SK-N-SH treated with all-trans-retinoic acid at 6 μM for 48 hours (cell line): ENCODE measurements around the gene DHX9.

Experiments used
- ATAC-seq: fragments of 200-7000 bp; cut with Tn5 transposase; 3 replicates; pipeline ENCODE4 v1.9.1; 2020; ENCODE audit warnings: mild to moderate bottlenecking, moderate library complexity
- ARNTL ChIP-seq: fragments of 450-650 bp; formaldehyde crosslinking; IDR thresholded peaks from 2 replicates; pipeline ENCODE4 v1.5.0; 2020; ENCODE audit warnings: low read depth, mild to moderate bottlenecking, moderate library complexity, borderline replicate concordance
- BACH2 ChIP-seq: fragments of 250-450 bp; sonication (Bioruptor Pico); IDR thresholded peaks from 2 replicates; pipeline ENCODE4 v1.9.0; 2021; ENCODE audit warnings: mild to moderate bottlenecking, borderline replicate concordance
- CREB5 ChIP-seq: fragments of 250-450 bp; sonication (Bioruptor Pico); IDR thresholded peaks from 2 replicates; pipeline ENCODE4 v1.5.1; 2020; ENCODE audit warnings: low read depth, mild to moderate bottlenecking, moderate library complexity
- CSDC2 ChIP-seq: fragments of 250-450 bp; sonication (Bioruptor Pico); IDR thresholded peaks from 2 replicates; pipeline ENCODE4 v1.5.0; 2020; ENCODE audit warnings: mild to moderate bottlenecking, moderate library complexity
- ESRRG ChIP-seq: fragments of 250-450 bp; sonication (Bioruptor Pico); IDR thresholded peaks from 2 replicates; pipeline ENCODE4 v1.6.1; 2021; ENCODE audit warnings: mild to moderate bottlenecking
- GLIS3 ChIP-seq: fragments of 250-450 bp; sonication (Bioruptor Pico); IDR thresholded peaks from 2 replicates; pipeline ENCODE4 v1.5.0; 2020; ENCODE audit warnings: mild to moderate bottlenecking, moderate library complexity
- ISL1 ChIP-seq: fragments of 250-450 bp; sonication (Bioruptor Pico); IDR thresholded peaks from 2 replicates; pipeline ENCODE4 v2.1.2; 2022; ENCODE audit warnings: mild to moderate bottlenecking, moderate library complexity
- OSR1 ChIP-seq: fragments of 250-450 bp; sonication (Bioruptor Pico); IDR thresholded peaks from 2 replicates; pipeline ENCODE4 v1.8.0; 2022; ENCODE audit warnings: moderate library complexity, mild to moderate bottlenecking, inconsistent platforms
- POU6F1 ChIP-seq: fragments of 250-450 bp; sonication (Bioruptor Pico); IDR thresholded peaks from 2 replicates; pipeline ENCODE4 v1.8.0; 2021; ENCODE audit warnings: low read depth, mild to moderate bottlenecking, moderate library complexity, borderline replicate concordance
- PPARA ChIP-seq: fragments of 250-450 bp; sonication (Bioruptor Pico); IDR thresholded peaks from 2 replicates; pipeline ENCODE4 v1.5.0; 2020; ENCODE audit warnings: mild to moderate bottlenecking, borderline replicate concordance
- RARB ChIP-seq: fragments of 250-450 bp; sonication (Bioruptor Pico); IDR thresholded peaks from 2 replicates; pipeline ENCODE4 v1.8.0; 2021; ENCODE audit warnings: mild to moderate bottlenecking, moderate library complexity
- SNAI2 ChIP-seq: fragments of 250-450 bp; sonication (Bioruptor Pico); IDR thresholded peaks from 2 replicates; pipeline ENCODE4 v1.5.0; 2020; ENCODE audit warnings: mild to moderate bottlenecking, moderate library complexity
- TCF4 ChIP-seq: fragments of 250-450 bp; sonication (Bioruptor Pico); IDR thresholded peaks from 2 replicates; pipeline ENCODE4 v1.8.0; 2021; ENCODE audit warnings: mild to moderate bottlenecking, moderate library complexity, borderline replicate concordance
- TOX ChIP-seq: fragments of 250-450 bp; sonication (Bioruptor Pico); IDR thresholded peaks from 2 replicates; pipeline ENCODE4 v1.8.0; 2021; ENCODE audit warnings: mild to moderate bottlenecking, moderate library complexity, borderline replicate concordance
- ZC3H10 ChIP-seq: fragments of 250-450 bp; sonication (Bioruptor Pico); IDR thresholded peaks from 2 replicates; pipeline ENCODE4 v1.5.1; 2021; ENCODE audit warnings: mild to moderate bottlenecking, moderate library complexity
- ZFP3 ChIP-seq: fragments of 250-450 bp; sonication (Bioruptor Pico); IDR thresholded peaks from 2 replicates; pipeline ENCODE4 v1.5.0; 2020; ENCODE audit warnings: mild to moderate bottlenecking, moderate library complexity
- ZNF565 ChIP-seq: fragments of 450-650 bp; formaldehyde crosslinking; conservative IDR thresholded peaks from 2 replicates; pipeline ENCODE4 v1.5.0; 2020; ENCODE audit warnings: low read depth, mild to moderate bottlenecking, moderate library complexity
- ZNF70 ChIP-seq: fragments of 450-650 bp; formaldehyde crosslinking; IDR thresholded peaks from 2 replicates; pipeline ENCODE4 v1.5.0; 2020; ENCODE audit warnings: mild to moderate bottlenecking, moderate library complexity
- ZNF8 ChIP-seq: fragments of 450-650 bp; formaldehyde crosslinking; IDR thresholded peaks from 2 replicates; pipeline ENCODE4 v1.5.0; 2020; ENCODE audit warnings: mild to moderate bottlenecking, moderate library complexity
- TF ChIP-seq, protein P1 (sequence below): fragments of 250-450 bp; sonication (Bioruptor Pico); IDR thresholded peaks from 2 replicates; pipeline ENCODE4 v1.8.0; 2020; ENCODE audit warnings: mild to moderate bottlenecking, moderate library complexity, borderline replicate concordance
- TF ChIP-seq, protein P2 (sequence below): fragments of 250-450 bp; sonication (Bioruptor Pico); IDR thresholded peaks from 2 replicates; pipeline ENCODE4 v1.5.0; 2020; ENCODE audit warnings: mild to moderate bottlenecking, moderate library complexity
- TF ChIP-seq, protein P3 (sequence below): fragments of 250-450 bp; sonication (Bioruptor Pico); IDR thresholded peaks from 2 replicates; pipeline ENCODE4 v1.5.1; 2021; ENCODE audit warnings: mild to moderate bottlenecking, moderate library complexity

DHX9 gene

DNA sequence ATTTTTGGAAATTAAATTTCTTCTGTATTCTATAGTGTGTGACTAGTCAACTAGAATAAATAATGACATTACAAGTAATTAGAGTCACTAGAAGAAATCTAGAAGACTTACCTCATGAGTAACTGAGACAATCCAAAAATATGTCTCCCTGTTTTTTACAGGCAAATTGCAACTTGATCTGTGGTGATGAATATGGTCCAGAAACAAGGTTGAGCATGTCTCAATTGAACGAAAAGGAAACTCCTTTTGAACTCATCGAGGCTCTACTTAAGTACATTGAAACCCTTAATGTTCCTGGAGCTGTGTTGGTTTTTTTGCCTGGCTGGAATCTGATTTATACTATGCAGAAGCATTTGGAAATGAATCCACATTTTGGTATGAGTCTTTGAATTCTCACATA is 36.7 kb downstream of the DHX9 start:
- ATAC-seq, result no peak
- TF ChIP-seq SNAI2 (CRISPR knock-in tag), result no peak
- TF ChIP-seq, protein P1, sequence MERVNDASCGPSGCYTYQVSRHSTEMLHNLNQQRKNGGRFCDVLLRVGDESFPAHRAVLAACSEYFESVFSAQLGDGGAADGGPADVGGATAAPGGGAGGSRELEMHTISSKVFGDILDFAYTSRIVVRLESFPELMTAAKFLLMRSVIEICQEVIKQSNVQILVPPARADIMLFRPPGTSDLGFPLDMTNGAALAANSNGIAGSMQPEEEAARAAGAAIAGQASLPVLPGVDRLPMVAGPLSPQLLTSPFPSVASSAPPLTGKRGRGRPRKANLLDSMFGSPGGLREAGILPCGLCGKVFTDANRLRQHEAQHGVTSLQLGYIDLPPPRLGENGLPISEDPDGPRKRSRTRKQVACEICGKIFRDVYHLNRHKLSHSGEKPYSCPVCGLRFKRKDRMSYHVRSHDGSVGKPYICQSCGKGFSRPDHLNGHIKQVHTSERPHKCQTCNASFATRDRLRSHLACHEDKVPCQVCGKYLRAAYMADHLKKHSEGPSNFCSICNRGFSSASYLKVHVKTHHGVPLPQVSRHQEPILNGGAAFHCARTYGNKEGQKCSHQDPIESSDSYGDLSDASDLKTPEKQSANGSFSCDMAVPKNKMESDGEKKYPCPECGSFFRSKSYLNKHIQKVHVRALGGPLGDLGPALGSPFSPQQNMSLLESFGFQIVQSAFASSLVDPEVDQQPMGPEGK (CRISPR knock-in tag), result no peak
- TF ChIP-seq, protein P2, sequence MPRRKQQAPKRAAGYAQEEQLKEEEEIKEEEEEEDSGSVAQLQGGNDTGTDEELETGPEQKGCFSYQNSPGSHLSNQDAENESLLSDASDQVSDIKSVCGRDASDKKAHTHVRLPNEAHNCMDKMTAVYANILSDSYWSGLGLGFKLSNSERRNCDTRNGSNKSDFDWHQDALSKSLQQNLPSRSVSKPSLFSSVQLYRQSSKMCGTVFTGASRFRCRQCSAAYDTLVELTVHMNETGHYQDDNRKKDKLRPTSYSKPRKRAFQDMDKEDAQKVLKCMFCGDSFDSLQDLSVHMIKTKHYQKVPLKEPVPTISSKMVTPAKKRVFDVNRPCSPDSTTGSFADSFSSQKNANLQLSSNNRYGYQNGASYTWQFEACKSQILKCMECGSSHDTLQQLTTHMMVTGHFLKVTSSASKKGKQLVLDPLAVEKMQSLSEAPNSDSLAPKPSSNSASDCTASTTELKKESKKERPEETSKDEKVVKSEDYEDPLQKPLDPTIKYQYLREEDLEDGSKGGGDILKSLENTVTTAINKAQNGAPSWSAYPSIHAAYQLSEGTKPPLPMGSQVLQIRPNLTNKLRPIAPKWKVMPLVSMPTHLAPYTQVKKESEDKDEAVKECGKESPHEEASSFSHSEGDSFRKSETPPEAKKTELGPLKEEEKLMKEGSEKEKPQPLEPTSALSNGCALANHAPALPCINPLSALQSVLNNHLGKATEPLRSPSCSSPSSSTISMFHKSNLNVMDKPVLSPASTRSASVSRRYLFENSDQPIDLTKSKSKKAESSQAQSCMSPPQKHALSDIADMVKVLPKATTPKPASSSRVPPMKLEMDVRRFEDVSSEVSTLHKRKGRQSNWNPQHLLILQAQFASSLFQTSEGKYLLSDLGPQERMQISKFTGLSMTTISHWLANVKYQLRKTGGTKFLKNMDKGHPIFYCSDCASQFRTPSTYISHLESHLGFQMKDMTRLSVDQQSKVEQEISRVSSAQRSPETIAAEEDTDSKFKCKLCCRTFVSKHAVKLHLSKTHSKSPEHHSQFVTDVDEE, result no peak
- TF ChIP-seq CSDC2 (CRISPR knock-in tag), result no peak
- TF ChIP-seq ZNF8, result no peak
- TF ChIP-seq ARNTL (CRISPR knock-in tag), result no peak
- no peak for TF ChIP-seq POU6F1
- TF ChIP-seq ESRRG (CRISPR knock-in tag), result no peak
- TF ChIP-seq RARB, result no peak
- no peak for TF ChIP-seq ZFP3 (CRISPR knock-in tag)
- no peak for TF ChIP-seq BACH2 (CRISPR knock-in tag)
- TF ChIP-seq TCF4 (CRISPR knock-in tag), result no peak
- no peak for TF ChIP-seq TOX (CRISPR knock-in tag)
- TF ChIP-seq PPARA (CRISPR knock-in tag), result no peak
- no peak for TF ChIP-seq ZNF70 (CRISPR knock-in tag)
- TF ChIP-seq ZNF565 (CRISPR knock-in tag), result no peak
- TF ChIP-seq GLIS3, result no peak
- TF ChIP-seq CREB5, result no peak
- no peak for TF ChIP-seq ZC3H10 (CRISPR knock-in tag)
- no peak for TF ChIP-seq OSR1 (CRISPR knock-in tag)

- ATAC-seq, result no peak
- TF ChIP-seq ZFP3 (CRISPR knock-in tag) (no peak), ZNF8 (no peak), CSDC2 (CRISPR knock-in tag) (no peak), POU6F1 (no peak), ZNF70 (CRISPR knock-in tag) (no peak), ISL1 (CRISPR knock-in tag) (no peak), TCF4 (CRISPR knock-in tag) (no peak), ZC3H10 (CRISPR knock-in tag) (no peak), GLIS3 (no peak), OSR1 (CRISPR knock-in tag) (no peak), ESRRG (CRISPR knock-in tag) (no peak), CREB5 (no peak), ZNF565 (CRISPR knock-in tag) (no peak)
- TF ChIP-seq, protein P3, sequence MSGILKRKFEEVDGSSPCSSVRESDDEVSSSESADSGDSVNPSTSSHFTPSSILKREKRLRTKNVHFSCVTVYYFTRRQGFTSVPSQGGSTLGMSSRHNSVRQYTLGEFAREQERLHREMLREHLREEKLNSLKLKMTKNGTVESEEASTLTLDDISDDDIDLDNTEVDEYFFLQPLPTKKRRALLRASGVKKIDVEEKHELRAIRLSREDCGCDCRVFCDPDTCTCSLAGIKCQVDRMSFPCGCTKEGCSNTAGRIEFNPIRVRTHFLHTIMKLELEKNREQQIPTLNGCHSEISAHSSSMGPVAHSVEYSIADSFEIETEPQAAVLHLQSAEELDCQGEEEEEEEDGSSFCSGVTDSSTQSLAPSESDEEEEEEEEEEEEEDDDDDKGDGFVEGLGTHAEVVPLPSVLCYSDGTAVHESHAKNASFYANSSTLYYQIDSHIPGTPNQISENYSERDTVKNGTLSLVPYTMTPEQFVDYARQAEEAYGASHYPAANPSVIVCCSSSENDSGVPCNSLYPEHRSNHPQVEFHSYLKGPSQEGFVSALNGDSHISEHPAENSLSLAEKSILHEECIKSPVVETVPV, result no peak
Observed at GRCh38 chr1:182877331-182877730, 38.2 kb downstream of the DHX9 start.
